GM21528 (cell line): ENCODE results near the gene IRAK1BP1.
"Not testable (repeated sequence)": the region's sequence is repeated elsewhere in the genome, so short reads cannot be mapped to it uniquely, and the experiment has no call there.

Experiments used
- ATAC-seq: cut with Tn5 transposase; IDR thresholded peaks from one replicate; pipeline ENCODE4 v1.9.1; 2021; ENCODE audit warnings: mild to moderate bottlenecking, moderate library complexity; ENCODE audit not compliant: unreplicated experiment, low FRiP score

IRAK1BP1 gene

DNA sequence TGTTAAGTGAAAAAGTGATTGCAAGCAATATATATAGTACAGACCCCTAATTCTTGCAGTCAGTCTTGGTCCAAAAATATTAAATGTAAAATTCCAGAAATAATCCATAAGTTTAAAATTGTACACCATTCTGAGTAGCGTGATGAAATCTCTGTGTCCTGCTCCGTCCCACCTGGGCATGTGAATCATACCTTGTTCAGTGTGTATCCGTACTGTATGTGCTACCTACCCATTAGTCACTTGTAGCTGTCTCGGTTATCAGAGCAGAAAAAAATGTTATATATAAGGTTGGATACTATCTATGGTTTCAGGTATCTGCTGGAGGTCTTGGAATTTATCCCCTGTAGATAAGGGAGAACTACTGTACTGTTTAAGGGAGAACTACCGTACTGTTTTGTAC is 16.3 kb downstream of the IRAK1BP1 start:
- no peak for ATAC-seq

DNA sequence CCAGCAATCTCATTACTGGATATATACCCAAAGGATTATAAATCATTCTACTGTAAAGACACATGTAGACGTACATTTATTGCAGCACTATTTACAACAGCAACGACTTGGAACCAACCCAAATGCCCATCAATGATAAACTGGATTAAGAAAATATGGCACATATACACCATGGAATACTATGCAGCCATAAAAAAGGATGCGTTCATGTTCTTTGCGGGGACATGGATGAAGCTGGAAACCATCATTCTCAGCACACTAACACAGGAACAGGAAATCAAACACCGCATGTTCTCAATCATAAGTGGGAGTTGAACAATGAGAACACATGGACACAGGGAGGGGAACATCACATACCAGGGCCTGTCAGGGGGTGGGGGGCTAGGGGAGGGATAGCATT is 22.6 kb downstream of the IRAK1BP1 start:
- not testable (repeated sequence) for ATAC-seq

DNA sequence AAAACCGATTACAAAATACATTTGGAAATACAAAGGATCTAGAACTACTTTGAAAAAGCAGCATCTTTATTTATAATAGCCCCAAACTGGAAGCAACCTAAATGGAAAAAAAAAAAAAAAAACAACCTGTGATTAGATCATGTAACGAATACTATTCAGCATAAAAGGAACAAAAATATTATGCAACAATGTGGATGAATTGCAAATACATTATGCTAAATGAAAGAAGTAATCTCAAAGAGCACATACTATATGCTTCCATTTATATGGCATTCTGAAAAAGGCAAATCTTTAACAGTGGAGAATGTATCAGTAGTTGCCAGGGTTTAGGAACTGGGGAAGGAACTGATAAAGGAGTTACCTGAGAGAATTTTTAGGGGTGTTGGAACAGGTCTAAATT is 28.9 kb downstream of the IRAK1BP1 start:
- no peak for ATAC-seq

DNA sequence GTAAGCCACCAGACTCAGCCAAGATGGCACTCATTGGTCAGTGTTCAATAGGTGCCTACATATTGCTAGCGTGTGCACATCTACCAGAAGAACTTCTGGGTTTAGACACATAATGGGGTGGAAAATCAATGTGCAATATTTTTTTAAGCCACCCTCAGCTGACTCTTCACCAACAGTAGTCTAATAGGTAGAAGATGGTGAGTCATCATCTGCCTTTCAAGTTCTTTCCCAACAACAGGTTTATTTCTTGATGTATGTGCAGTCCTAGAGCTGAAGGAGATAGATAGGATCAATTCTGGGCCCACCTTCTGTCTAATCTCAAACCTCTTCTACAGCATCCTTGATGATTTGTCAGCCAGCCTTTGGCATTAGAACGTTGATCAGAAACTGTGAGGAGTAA is 41.3 kb downstream of the IRAK1BP1 start:
- ATAC-seq = no peak

DNA sequence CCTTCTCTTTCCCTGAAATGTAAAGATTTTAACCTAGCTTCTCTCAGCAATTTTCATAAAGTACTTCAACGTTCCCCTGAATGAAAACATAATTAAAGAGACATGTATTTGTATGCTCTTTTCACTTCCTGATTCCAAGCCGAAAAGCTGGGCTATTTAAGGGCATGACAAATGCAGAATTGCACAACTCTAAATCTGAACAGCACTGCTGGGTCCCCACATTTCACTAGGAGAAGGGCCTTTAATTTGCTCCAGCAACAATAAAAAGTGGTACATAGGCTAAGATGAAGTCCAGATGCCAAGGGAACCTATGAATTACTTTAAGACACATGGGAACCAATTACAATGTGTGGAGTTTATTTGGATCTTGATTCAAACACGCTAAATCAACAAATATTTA is 42.0 kb downstream of the IRAK1BP1 start:
- ATAC-seq = no peak

DNA sequence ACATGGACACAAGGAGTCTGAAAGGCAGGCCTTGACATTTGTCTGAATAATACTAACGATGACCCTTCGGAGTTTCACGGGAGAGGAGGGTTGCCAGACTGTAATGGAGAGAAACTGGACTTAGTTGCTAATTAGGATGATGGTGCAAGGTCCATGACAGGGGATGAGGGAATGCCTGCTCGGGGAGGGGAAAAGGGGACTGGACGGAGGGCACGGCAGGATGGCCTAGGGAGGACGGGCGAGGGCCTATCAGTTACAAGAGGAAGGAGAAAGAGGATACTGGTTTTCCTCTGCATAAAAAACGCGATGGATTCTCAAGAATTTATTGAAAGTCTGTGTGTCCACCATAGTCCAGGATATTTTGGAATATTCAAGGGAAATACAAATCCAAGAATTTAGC is 42.7 kb downstream of the IRAK1BP1 start:
- no peak for ATAC-seq

DNA sequence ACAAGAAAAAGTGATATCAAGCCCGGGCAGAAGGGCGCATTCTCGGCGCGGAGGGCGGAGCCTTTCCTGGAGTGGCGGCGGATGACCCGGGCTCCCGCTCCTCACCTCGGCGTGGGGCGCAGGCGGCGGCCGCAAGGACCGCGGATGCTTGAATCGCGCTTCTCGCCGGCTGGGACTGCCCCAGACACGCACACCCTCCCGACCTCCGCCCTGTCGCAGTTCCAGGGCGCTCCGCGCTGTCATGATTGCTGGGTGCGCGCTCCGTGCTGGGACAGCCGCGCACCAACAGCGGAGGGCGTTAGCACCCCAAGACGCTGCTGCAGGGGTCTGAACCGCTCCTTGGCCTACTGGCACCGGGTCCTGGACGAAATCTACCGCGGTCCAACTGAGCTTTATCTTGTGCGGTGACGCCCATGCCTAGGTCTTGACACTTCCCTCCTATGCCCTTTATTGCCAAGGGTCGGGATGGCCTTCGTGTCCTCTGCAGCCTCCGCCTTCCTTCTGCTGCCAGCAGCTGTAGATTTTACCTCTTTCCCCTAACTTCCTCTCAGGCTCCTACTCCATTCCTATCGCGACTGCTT is 43.3 kb downstream of the IRAK1BP1 start:
- ATAC-seq = peak; percentile 47

DNA sequence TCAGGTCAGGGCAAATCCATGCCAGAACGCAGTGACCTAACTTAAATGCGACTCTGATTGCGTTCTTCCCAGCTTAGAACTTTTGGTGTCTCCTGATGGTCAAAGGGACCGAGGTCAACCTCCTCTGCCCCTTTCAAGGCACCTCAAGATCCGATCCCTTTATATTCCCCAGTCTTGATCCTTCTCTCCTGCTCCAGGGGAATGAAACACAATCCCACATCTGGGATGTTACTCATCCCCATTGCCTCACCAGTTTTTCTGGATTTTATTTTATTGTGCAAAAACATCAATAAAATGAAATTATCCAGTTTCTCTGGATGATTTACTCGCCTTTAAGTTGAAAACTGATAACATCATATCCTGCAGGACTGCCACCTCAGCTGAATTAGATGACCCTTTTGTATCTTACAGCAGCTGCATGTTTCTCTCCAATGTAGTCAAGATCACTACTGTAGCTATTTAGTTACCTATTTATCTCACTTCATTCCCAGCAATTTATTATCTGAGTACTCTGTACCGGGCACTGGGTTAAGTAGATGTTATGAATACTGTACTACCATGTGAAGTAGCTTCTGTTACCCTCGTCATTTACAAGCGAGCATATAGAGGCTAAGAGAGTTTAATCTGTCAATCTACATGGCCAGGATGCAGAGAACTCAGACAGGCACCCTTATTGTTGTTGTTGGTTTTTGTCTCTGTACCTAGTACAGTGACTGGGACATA is 44.0 kb downstream of the IRAK1BP1 start:
- no peak for ATAC-seq

DNA sequence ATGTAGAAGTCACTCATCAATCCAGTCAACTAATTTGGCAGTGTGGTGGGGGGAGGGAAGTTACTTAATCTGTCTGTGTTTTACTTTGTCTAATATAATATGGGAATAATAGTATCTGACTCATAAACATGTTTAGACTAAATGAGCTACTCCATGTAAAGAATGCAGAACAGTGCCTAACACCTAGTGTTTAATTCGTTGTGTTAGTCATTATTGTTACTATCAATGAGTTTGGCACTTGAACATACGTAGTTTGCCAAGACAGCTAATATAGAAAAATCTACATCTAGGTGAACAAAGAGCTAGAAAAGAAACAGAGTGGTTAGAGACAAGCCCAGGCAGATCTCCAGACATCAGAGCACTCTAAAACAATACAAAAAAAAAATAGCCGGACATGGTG is 49.1 kb downstream of the IRAK1BP1 start:
- no peak for ATAC-seq

DNA sequence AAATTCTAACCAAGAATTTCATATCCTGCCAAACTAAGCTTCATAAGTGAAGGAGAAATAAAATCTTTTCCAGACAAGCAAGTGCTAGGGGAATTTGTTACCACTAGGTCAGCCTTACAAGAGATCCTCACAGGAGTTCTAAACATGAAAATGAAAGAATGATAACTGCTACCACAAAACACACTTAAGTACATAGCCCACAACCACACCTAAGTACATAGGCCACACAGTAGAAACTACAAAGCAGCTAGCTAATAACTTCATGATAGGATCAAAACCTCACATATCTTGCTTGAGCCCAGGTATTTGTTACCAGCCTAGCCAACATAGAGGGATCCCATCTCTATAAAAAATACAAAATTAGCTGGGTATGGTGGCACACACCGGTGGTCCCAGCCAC is 50.4 kb downstream of the IRAK1BP1 start:
- ATAC-seq = no peak

DNA sequence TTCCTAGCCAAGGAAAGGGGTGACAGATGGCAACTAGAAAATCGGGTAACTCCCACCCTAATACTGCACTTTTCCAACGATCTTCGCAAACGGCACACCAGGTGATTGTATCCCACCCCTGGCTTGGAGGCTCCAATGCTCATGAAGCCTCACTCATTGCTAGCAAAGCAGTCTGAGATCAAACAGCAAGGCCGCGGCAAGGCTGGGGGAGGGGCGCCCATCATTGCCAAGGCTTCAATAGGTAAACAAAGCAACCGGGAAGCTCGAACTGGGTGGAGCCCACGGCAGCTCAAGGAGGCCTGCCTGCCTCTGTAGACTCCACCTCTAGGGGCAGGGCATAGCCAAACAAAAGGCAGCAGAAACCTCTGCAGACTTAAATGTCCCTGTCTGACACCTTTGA is 53.8 kb downstream of the IRAK1BP1 start:
- not testable (repeated sequence) for ATAC-seq

DNA sequence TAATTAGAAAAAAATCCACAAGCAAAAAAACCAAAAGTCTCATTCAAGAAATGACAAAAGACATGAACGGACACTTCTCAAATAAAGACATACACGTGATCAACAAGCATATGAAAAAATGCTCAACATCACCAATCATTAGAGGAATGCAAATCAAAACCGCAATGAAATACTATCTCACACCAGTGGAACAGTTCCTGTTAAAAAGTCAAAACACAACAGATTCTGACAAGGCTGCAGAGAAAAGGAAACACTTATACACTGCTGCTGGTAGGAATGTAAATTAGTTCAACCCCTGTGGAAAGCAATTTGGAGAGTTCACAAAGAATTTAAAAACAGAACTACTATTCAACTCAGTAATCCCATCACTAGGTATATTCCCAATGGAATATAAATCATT is 58.0 kb downstream of the IRAK1BP1 start:
- ATAC-seq = no peak

DNA sequence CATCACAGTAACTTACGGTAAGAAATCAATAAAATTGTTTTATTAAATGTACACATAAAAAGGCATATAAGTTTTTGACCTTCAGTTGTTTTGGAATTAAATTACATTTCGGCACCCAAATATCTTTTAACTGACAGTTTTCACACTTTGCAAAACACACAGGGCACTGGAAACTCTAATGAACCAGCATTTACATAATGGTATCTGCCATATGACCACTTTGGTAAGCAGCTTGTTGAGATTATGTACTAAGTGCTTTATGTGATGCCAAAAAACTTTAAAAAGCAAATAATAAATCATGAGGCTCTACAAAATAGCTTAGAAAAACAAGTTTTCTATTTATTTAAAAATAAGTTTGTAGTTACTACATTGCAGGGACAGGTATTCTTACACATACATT is 68.2 kb downstream of the IRAK1BP1 start:
- ATAC-seq = no peak

DNA sequence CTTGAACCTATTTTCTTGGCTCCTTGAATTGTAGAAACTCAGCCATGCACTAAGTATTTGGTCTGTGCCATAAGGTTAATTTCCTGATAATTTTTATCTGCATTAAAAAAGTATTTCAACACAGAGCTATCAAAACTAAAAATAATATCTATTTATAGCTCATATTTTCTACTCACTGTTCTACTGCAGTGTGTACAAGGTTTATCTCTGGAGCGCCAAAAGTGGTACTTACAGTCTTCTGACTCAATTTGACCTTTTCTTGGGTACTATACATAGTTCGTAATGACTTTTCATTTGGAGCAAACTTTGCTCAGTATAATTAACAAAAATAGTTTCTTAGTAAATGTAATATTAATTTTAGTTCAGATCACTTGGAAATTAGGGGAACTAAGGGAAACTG is 69.2 kb downstream of the IRAK1BP1 start:
- no peak for ATAC-seq

DNA sequence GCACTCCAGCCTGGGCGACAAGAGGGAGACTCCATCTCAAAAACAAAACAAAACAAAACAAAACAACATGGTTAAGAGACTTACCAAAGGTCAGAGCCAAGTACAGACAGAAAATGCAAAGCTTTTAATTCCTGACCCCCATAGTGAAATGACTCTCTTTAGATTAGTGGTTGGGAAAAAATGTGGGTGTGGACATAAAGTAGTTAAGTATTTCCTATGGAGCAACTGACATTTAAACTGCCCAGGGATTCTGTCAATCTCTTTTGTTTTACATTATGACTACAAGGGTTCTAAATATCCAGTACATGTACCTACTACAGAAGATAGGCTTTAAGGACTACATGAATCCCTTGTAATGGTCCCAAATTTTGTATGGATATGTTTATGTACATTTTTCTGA is 75.1 kb downstream of the IRAK1BP1 start:
- no peak for ATAC-seq

DNA sequence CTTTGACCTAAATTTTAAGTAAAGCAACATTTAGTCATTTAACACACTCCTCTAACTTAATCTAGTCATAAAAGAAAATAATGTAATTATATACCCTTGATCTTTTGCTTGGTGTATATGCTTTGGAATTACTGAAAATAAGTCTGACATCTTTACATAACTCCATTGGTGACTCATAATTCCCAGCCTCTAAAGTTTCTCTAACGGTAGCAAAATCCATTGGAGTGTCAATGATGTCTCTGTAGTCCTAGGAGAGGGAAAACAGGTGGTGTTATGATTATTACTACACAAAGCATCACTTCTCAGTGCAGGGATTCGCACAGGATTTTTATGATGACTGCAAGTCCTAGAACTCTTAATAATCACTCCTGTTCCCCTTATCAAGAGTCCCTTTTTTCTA is 80.2 kb downstream of the IRAK1BP1 start:
- no peak for ATAC-seq

DNA sequence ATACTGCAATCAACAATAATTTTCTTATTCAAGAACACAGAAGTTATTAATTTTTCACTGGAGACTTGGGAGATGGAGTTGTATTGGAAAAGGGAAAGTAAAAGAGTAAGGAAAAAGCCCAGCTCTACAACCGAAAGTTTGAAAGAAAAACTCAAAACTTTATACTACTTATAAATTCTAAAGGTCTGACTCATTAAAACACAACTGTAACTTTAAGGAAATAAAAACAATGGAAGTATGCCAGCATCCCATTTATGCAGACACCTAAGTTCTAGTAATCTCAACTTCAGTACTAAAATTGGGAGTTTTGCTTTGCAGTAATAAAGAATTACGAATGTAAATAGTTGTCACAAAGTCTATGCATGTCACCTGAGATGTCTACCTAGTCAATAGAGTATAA is 80.6 kb downstream of the IRAK1BP1 start:
- ATAC-seq = no peak

DNA sequence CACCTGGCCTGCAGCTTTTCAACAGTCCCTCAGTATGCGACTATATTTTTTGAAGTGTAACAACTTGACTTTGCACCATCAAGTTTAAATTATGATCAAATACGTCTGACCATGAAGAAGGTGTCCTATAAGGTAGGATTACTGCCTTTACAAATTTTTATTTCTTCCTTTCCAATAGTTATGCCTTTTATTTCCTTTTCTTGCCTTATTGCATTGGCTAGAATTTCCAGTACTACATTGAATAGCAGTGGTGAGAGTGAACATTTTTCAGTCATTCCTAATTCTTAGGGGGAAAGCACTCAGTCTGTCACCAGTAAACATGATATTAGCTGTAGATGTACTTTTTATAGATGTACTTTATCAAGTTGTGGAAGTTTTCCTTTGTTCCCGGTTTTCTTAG is 81.4 kb downstream of the IRAK1BP1 start:
- ATAC-seq = no peak

DNA sequence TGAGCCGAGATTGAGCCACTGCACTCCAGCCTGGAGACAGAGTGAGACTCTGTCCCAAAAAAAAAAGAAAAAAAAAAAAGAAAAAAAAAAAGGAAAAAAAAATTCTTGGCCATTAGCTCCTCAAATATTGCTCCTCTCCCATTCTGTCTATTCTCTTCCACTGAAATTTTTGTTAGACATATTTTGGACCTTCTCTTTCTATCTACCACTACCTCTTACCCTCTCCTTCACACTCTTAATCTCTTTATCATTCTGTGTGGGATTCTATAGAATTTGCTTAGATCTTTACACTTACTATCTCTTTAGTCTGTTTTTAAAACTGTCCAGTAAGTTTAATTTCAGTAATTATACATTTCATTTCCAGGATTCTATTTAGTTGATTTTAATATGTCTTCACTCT is 85.0 kb downstream of the IRAK1BP1 start:
- no peak for ATAC-seq
